GM23338 (cell line): Measurements from ENCODE around the gene PRR36. TPM values are rescaled to one million over a fixed set of nuclear protein-coding genes. Genes with fewer than 3 reads are reported as not detected.

Source experiments
- ATAC-seq: fragments of 200-7000 bp; cut with Tn5 transposase; 3 replicates; pipeline ENCODE4 v1.9.1; 2020
- DNase-seq: peaks from one replicate; pipeline ENCODE4 v3.0.0-alpha.2; 2015; ENCODE audit warnings: low spot score
- H2AFZ ChIP-seq: fragments of 200-600 bp; sonication (generic); 2 replicates; pipeline ENCODE4 v1.8.0; 2016; ENCODE audit warnings: antibody characterized with exemption, mild to moderate bottlenecking, moderate library complexity
- H3F3A ChIP-seq: fragments of 200-600 bp; sonication (generic); replicated peaks from 2 replicates; pipeline ENCODE4 v1.8.0; 2017; ENCODE audit warnings: antibody characterized with exemption, mixed run types, low read depth
- H3K27ac ChIP-seq: fragments of 200-600 bp; sonication (generic); 2 replicates; pipeline ENCODE4 v1.6.1; 2016; ENCODE audit warnings: low read depth
- H3K27me3 ChIP-seq: fragments of 200-600 bp; sonication (generic); 2 replicates; pipeline ENCODE4 v1.8.0; 2016; ENCODE audit warnings: mild to moderate bottlenecking, mixed run types, moderate library complexity; ENCODE audit not compliant: insufficient read depth
- H3K36me3 ChIP-seq: fragments of 200-600 bp; sonication (generic); 2 replicates; pipeline ENCODE4 v1.8.0; 2016; ENCODE audit warnings: mild to moderate bottlenecking; ENCODE audit not compliant: insufficient read depth
- H3K4me1 ChIP-seq: fragments of 200-600 bp; sonication (generic); 2 replicates; pipeline ENCODE4 v1.8.0; 2016; ENCODE audit warnings: mild to moderate bottlenecking, moderate library complexity; ENCODE audit not compliant: insufficient read depth
- H3K4me2 ChIP-seq: fragments of 200-600 bp; sonication (generic); 2 replicates; pipeline ENCODE4 v1.7.1; 2017; ENCODE audit warnings: mixed run types
- H3K4me3 ChIP-seq: fragments of 200-600 bp; sonication (generic); 2 replicates; pipeline ENCODE4 v1.6.1; 2016; ENCODE audit warnings: mixed run types
- H3K79me2 ChIP-seq: fragments of 200-600 bp; sonication (generic); replicated peaks from 2 replicates; pipeline ENCODE4 v1.8.0; 2017; ENCODE audit warnings: mild to moderate bottlenecking; ENCODE audit not compliant: insufficient read depth
- H3K9me2 ChIP-seq: fragments of 200-600 bp; sonication (generic); 2 replicates; pipeline ENCODE4 v1.8.0; 2017; ENCODE audit not compliant: insufficient read depth
- H4K20me1 ChIP-seq: fragments of 200-600 bp; sonication (generic); replicated peaks from 2 replicates; pipeline ENCODE4 v1.8.0; 2017; ENCODE audit warnings: mild to moderate bottlenecking; ENCODE audit not compliant: insufficient read depth
- H3K27ac Mint-ChIP-seq: 2 replicates; pipeline ENCODE4 v1.8.0; 2020; ENCODE audit warnings: inconsistent platforms, mild to moderate bottlenecking, moderate library complexity, mixed read lengths
- H3K27me3 Mint-ChIP-seq: 3 replicates; pipeline ENCODE4 v1.8.0; 2022; ENCODE audit warnings: low read depth, mild to moderate bottlenecking, moderate library complexity, mixed read lengths, inconsistent platforms; ENCODE audit not compliant: insufficient read depth, poor library complexity
- H3K36me3 Mint-ChIP-seq: 3 replicates; pipeline ENCODE4 v1.8.0; 2021; ENCODE audit warnings: low read depth, mild to moderate bottlenecking, inconsistent platforms, moderate library complexity, mixed read lengths
- H3K4me1 Mint-ChIP-seq: 3 replicates; pipeline ENCODE4 v1.8.0; 2020; ENCODE audit warnings: mild to moderate bottlenecking, inconsistent platforms, mixed read lengths
- H3K4me3 Mint-ChIP-seq: 3 replicates; pipeline ENCODE4 v1.8.0; 2021; ENCODE audit warnings: moderate library complexity, mild to moderate bottlenecking, inconsistent platforms, mixed read lengths
- H3K9me3 Mint-ChIP-seq: 3 replicates; pipeline ENCODE4 v1.8.0; 2020; ENCODE audit warnings: moderate library complexity, mild to moderate bottlenecking, inconsistent platforms, mixed read lengths
- CREB1 ChIP-seq: fragments of 250-450 bp; sonication (Bioruptor Pico); IDR thresholded peaks from 2 replicates; pipeline ENCODE4 v1.5.0; 2020; ENCODE audit warnings: low read depth, mild to moderate bottlenecking, moderate library complexity
- CTCF ChIP-seq, 2 experiments: fragments of 200-600 bp in 1 of 2; sonication (generic) in 1 of 2; conservative IDR thresholded peaks; 2 replicates each; pipeline versions ENCODE4 v1.5.1 to v1.6.1; 2016 to 2017; ENCODE audit warnings: antibody characterized with exemption in 2 of 2, low read depth in 2 of 2, mild to moderate bottlenecking in 2 of 2, moderate library complexity in 1 of 2
- EZH2 ChIP-seq: fragments of 200-600 bp; sonication (generic); IDR thresholded peaks from one replicate; pipeline ENCODE4 v1.8.0; 2017; ENCODE audit warnings: antibody characterized with exemption, mild to moderate bottlenecking, low read depth; ENCODE audit not compliant: unreplicated experiment
- EZH2phosphoT487 ChIP-seq: fragments of 200-600 bp; sonication (generic); IDR thresholded peaks from one replicate; pipeline ENCODE4 v1.8.1; 2018; ENCODE audit warnings: antibody characterized with exemption; ENCODE audit not compliant: unreplicated experiment
- JUNB ChIP-seq: IDR thresholded peaks from one replicate; pipeline ENCODE4 v1.6.1; 2016; ENCODE audit warnings: antibody characterized with exemption; ENCODE audit not compliant: unreplicated experiment
- NANOG ChIP-seq: IDR thresholded peaks from 2 replicates; pipeline ENCODE4 v1.6.1; 2016; ENCODE audit warnings: antibody characterized with exemption, borderline replicate concordance
- POLR2AphosphoS5 ChIP-seq: IDR thresholded peaks from 2 replicates; pipeline ENCODE4 v1.6.1; 2016; ENCODE audit warnings: antibody characterized with exemption, low read depth
- ZNF114 ChIP-seq: fragments of 250-450 bp; sonication (Bioruptor Pico); IDR thresholded peaks from 2 replicates; pipeline ENCODE4 v1.5.0; 2020; ENCODE audit warnings: mild to moderate bottlenecking, moderate library complexity
- ZNF331 ChIP-seq: fragments of 250-450 bp; sonication (Bioruptor Pico); IDR thresholded peaks from 2 replicates; pipeline ENCODE4 v1.5.0; 2020; ENCODE audit warnings: low read depth, mild to moderate bottlenecking, moderate library complexity
- ZNF462 ChIP-seq: fragments of 250-450 bp; sonication (Bioruptor Pico); IDR thresholded peaks from 2 replicates; pipeline ENCODE4 v1.5.0; 2020; ENCODE audit warnings: mild to moderate bottlenecking, moderate library complexity
- polyA plus RNA-seq: library from polyadenylated mRNA; unstranded; fragments of >200 nt; fragmentation: Nextera tagmentation; extraction: Ambion mirVana; gene quantifications from 2 replicates; pipeline ENCODE4 v1.2.1, GENCODE V29; 2016
- total RNA-seq: library from RNA; depleted of rRNA; stranded (reverse); fragments of >200 nt; shearing (Covaris generic); gene quantifications from 2 replicates; pipeline ENCODE4 v1.2.3, GENCODE V29; 2014
- TF ChIP-seq, protein P1 (sequence below): IDR thresholded peaks from one replicate; pipeline ENCODE4 v1.6.1; 2018; ENCODE audit warnings: antibody characterized with exemption; ENCODE audit not compliant: unreplicated experiment

The PRR36 gene
- total and polyA plus RNA-seq, 2 experiments from 2014 or later, result 17.6 to 17.9 TPM

DNA sequence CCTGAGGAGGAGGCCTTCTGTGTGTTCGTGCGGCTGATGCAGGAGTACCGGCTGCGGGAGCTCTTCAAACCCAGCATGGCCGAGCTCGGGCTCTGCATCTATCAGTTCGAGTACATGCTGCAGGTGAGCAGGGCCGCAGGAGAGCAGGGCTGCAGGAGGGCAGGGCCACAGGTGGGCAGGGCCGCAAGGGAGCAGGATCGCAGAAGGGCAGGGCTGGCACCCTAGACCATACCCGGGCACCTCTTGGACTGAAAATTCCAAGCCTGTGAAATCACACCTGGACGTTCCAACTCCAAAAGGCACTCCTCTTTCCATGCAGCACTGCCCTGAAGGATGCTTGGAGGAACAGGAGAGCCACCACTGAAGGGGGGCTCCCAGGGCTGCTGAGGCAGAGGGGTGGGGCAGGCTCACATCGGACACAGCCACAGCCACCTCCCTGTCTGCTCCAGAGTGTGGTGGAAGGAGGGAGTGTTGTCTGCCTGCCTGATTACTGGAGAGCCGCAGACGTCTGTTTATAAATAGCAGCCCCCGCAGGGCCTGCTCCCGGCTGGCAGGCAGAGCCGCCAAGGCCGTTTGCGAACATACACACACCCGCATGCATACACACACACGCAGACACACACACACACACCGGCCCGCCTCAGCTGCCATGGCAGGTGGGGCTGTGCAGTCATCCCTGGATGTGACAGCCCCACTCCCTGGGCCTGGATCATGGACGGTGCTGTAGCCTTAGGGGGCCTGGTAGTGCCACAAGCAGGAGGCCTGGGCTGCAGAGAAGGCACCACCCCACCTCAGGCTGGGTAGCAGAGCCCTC, 24.0 kb downstream of the PRR36 start:
- no peak overlapping the region for H3K4me3 Mint-ChIP-seq
- Histone ChIP-seq H3K27me3 (no peaks in the 10 kb centered on the region; the same call in 1 of the 2 replicates), H3K27ac (no peak overlapping the region), H3K36me3 (no peaks in the 10 kb centered on the region), H3K4me1 (peaks cover 6% of the 10 kb centered on the region; the same call in 1 of the 2 replicates), H3K4me3 (no peak overlapping the region), H3K4me2 (no peak overlapping the region), H3K9me2 (no peaks in the 10 kb centered on the region), H4K20me1 (no peaks in the 10 kb centered on the region), H3F3A (no peaks in the 10 kb centered on the region), H3K79me2 (no peaks in the 10 kb centered on the region), H2AFZ (no peak overlapping the region)
- H3K4me1 Mint-ChIP-seq, result peaks cover 10% of the 10 kb centered on the region; the same call in 2 of the 3 replicates
- H3K36me3 Mint-ChIP-seq, result no peaks in the 10 kb centered on the region; the same call in 2 of the 3 replicates
- no peak for ATAC-seq
- TF ChIP-seq EZH2 (no peak), EZH2phosphoT487 (no peak), POLR2AphosphoS5 (no peak), ZNF462 (CRISPR knock-in tag) (no peak), ZNF331 (no peak), JUNB (no peak), NANOG (no peak), CTCF (conservative IDR thresholded peaks at IDR 0.05; ENCODE audit: low read depth in 2 of 2) (no peak), CREB1 (CRISPR knock-in tag) (no peak), ZNF114 (CRISPR knock-in tag) (no peak)
- TF ChIP-seq, protein P1, sequence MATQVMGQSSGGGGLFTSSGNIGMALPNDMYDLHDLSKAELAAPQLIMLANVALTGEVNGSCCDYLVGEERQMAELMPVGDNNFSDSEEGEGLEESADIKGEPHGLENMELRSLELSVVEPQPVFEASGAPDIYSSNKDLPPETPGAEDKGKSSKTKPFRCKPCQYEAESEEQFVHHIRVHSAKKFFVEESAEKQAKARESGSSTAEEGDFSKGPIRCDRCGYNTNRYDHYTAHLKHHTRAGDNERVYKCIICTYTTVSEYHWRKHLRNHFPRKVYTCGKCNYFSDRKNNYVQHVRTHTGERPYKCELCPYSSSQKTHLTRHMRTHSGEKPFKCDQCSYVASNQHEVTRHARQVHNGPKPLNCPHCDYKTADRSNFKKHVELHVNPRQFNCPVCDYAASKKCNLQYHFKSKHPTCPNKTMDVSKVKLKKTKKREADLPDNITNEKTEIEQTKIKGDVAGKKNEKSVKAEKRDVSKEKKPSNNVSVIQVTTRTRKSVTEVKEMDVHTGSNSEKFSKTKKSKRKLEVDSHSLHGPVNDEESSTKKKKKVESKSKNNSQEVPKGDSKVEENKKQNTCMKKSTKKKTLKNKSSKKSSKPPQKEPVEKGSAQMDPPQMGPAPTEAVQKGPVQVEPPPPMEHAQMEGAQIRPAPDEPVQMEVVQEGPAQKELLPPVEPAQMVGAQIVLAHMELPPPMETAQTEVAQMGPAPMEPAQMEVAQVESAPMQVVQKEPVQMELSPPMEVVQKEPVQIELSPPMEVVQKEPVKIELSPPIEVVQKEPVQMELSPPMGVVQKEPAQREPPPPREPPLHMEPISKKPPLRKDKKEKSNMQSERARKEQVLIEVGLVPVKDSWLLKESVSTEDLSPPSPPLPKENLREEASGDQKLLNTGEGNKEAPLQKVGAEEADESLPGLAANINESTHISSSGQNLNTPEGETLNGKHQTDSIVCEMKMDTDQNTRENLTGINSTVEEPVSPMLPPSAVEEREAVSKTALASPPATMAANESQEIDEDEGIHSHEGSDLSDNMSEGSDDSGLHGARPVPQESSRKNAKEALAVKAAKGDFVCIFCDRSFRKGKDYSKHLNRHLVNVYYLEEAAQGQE, result no peak
- H3K9me3 Mint-ChIP-seq, result no peaks in the 10 kb centered on the region
- DNase-seq, result no peak
- H3K27me3 Mint-ChIP-seq, result peaks cover 15% of the 10 kb centered on the region
- H3K27ac Mint-ChIP-seq, result no peak overlapping the region
